ENCODE measurements around the gene DNAH8.

The DNAH8 gene

GRCh38 chr6:39008737-39009136 is 293.6 kb downstream of the DNAH8 start:
- DNase-seq (ENCODE audit: extremely low spot score), result no peak
- CTCF ChIA-PET, result interaction anchor here (0.8 to 2.7 kb wide), 3 partner anchors 8 to 23 kb away, joined by 3 to 18 read pairs (median 3); no protein-coding TSS in a partner anchor

GRCh38 chr6:39009476-39009875 is 294.4 kb downstream of the DNAH8 start:
- CTCF ChIA-PET, result interaction anchor here (0.9 to 1.1 kb wide), 3 partner anchors 8 to 22 kb away, joined by 3 to 4 read pairs (median 3); no protein-coding TSS in a partner anchor
- POLR2A ChIA-PET, result no interaction called here
- DNase-seq (ENCODE audit: extremely low spot score), result no peak
- no peak for TF ChIP-seq CTCF (IDR thresholded peaks at IDR 0.05; ENCODE audit: control extremely low read depth, extremely low read depth, low read depth, missing control alignments)

More at GRCh38 chr6:39008737-39009136, 293.6 kb downstream of the DNAH8 start:
- no peak for TF ChIP-seq CTCF (IDR thresholded peaks at IDR 0.05; ENCODE audit: control extremely low read depth, extremely low read depth, low read depth, missing control alignments)
- POLR2A ChIA-PET, result no interaction called here

- CTCF ChIA-PET, result interaction anchor here (0.9 to 2.1 kb wide), 5 partner anchors 9 to 17 kb away, joined by 3 to 5 read pairs (median 4); no protein-coding TSS in a partner anchor
- POLR2A ChIA-PET, result no interaction called here
- no peak for TF ChIP-seq CTCF (IDR thresholded peaks at IDR 0.05; ENCODE audit: control extremely low read depth, extremely low read depth, low read depth, missing control alignments)
- no peak for DNase-seq (ENCODE audit: extremely low spot score)
Observed at GRCh38 chr6:39016839-39017546, 301.9 kb downstream of the DNAH8 start.

- no peak for DNase-seq (ENCODE audit: extremely low spot score)
- CTCF ChIA-PET, result interaction anchor here (0.9 to 2.1 kb wide), 4 partner anchors 8 to 16 kb away, joined by 3 to 5 read pairs (median 4); no protein-coding TSS in a partner anchor
- no peak for TF ChIP-seq CTCF (IDR thresholded peaks at IDR 0.05; ENCODE audit: control extremely low read depth, extremely low read depth, low read depth, missing control alignments)
- POLR2A ChIA-PET, result no interaction called here
Observed at GRCh38 chr6:39017547-39017880, 302.4 kb downstream of the DNAH8 start.

- DNase-seq (ENCODE audit: extremely low spot score), result no peak
- ChIA-PET CTCF (interaction anchor here (1.7 kb wide), 1 partner anchor 8 kb away, joined by 4 read pairs; no protein-coding TSS in a partner anchor), POLR2A (no interaction called here)
- TF ChIP-seq CTCF (IDR thresholded peaks at IDR 0.05; ENCODE audit: control extremely low read depth, extremely low read depth, low read depth, missing control alignments), result no peak
Observed at GRCh38 chr6:39018103-39018502, 303.0 kb downstream of the DNAH8 start.

GRCh38 chr6:39020136-39020535 is 305.0 kb downstream of the DNAH8 start:
- TF ChIP-seq CTCF (IDR thresholded peaks at IDR 0.05; ENCODE audit: control extremely low read depth, extremely low read depth, low read depth, missing control alignments), result no peak
- DNase-seq (ENCODE audit: extremely low spot score), result no peak
- CTCF ChIA-PET, result interaction anchor here (1.1 to 2.1 kb wide), 2 partner anchors 9 to 41 kb away, joined by 3 to 7 read pairs; no protein-coding TSS in a partner anchor
- POLR2A ChIA-PET, result interaction anchor here (0.6 kb wide), 1 partner anchor 317 kb away, joined by 3 read pairs; no protein-coding TSS in a partner anchor

Data from GM10248 (cell line).